Calu3 (cell line): ENCODE results near the gene GNPTAB. TPM values are rescaled to one million over a fixed set of nuclear protein-coding genes. Genes with fewer than 3 reads are reported as not detected.

ENCODE experiments used
- BruUV-seq: library from RNA; stranded (reverse); fragments of 400-500 nt; replicated peaks from 2 replicates; lab custom pipeline; 2021; lab: Mats Ljungman, UMichigan
- CTCF ChIA-PET: fragments of 300-600 bp; sonication (Branson Sonifier 250); formaldehyde crosslinking; loops from one replicate; lab custom pipeline; 2022; ENCODE audit warnings: antibody characterized with exemption; lab: Charles Lee
- DNase-seq: peaks from one replicate; pipeline ENCODE4 v3.0.0; 2022
- H3K27ac Mint-ChIP-seq: one replicate; pipeline ENCODE4 v1.8.0; 2022; ENCODE audit warnings: mixed read lengths; ENCODE audit not compliant: unreplicated experiment
- H3K27me3 Mint-ChIP-seq: one replicate; pipeline ENCODE4 v1.8.0; 2022; ENCODE audit warnings: mixed read lengths; ENCODE audit not compliant: unreplicated experiment
- H3K36me3 Mint-ChIP-seq: one replicate; pipeline ENCODE4 v1.8.0; 2022; ENCODE audit warnings: mild to moderate bottlenecking, moderate library complexity, mixed read lengths; ENCODE audit not compliant: insufficient read depth, unreplicated experiment
- H3K4me1 Mint-ChIP-seq: one replicate; pipeline ENCODE4 v1.8.0; 2022; ENCODE audit warnings: mild to moderate bottlenecking, low read depth, mixed read lengths; ENCODE audit not compliant: unreplicated experiment
- H3K4me3 Mint-ChIP-seq: one replicate; pipeline ENCODE4 v1.8.0; 2022; ENCODE audit warnings: mild to moderate bottlenecking, low read depth, moderate library complexity, mixed read lengths; ENCODE audit not compliant: unreplicated experiment
- H3K9me3 Mint-ChIP-seq: one replicate; pipeline ENCODE4 v1.8.0; 2022; ENCODE audit warnings: low read depth, mixed read lengths; ENCODE audit not compliant: unreplicated experiment
- CTCF ChIP-seq: fragments of 200-600 bp; IDR thresholded peaks from one replicate; pipeline ENCODE4 v1.8.0; 2022; ENCODE audit warnings: antibody characterized with exemption; ENCODE audit not compliant: unreplicated experiment
- intact Hi-C: fragments of 100-400 bp; cut with micrococcal nuclease; formaldehyde crosslinking; loops from one replicate; pipeline ENCODE4 v1.10.0; 2022; ENCODE audit not compliant: unreplicated experiment
- total RNA-seq: library from RNA; stranded (reverse); gene quantifications from 2 replicates; pipeline ENCODE4 v1.2.3, GENCODE V29; 2022

Gene GNPTAB
- total RNA-seq, 1 experiment from 2014 or later: 36.0 TPM

- H3K27ac Mint-ChIP-seq: no peak overlapping the region
- TF ChIP-seq CTCF: no peak
- H3K4me1 Mint-ChIP-seq: no peaks in the 10 kb centered on the region
- CTCF ChIA-PET: no interaction called here
- no TSS peak for BruUV-seq
- H3K9me3 Mint-ChIP-seq: no peaks in the 10 kb centered on the region
- no peaks in the 10 kb centered on the region for H3K36me3 Mint-ChIP-seq
- no peak overlapping the region for H3K4me3 Mint-ChIP-seq
- intact Hi-C loops: no loop called here
- no peaks in the 10 kb centered on the region for H3K27me3 Mint-ChIP-seq
- no peak for DNase-seq
These were observed 48.9 kb downstream of the GNPTAB start for GRCh38 chr12:101781834-101782233.

- H3K27ac Mint-ChIP-seq: no peak overlapping the region
- TF ChIP-seq CTCF: no peak
- H3K4me3 Mint-ChIP-seq: no peak overlapping the region
- no peak for DNase-seq
- intact Hi-C loops: no loop called here
- H3K36me3 Mint-ChIP-seq: no peaks in the 10 kb centered on the region
- no peaks in the 10 kb centered on the region for H3K9me3 Mint-ChIP-seq
- H3K4me1 Mint-ChIP-seq: no peaks in the 10 kb centered on the region
- no peaks in the 10 kb centered on the region for H3K27me3 Mint-ChIP-seq
- CTCF ChIA-PET: no interaction called here
- no TSS peak for BruUV-seq
These were observed 50.2 kb downstream of the GNPTAB start for GRCh38 chr12:101780599-101780998.

- intact Hi-C loops: loop anchor here (10.0 kb wide), 5 partner anchors 155 to 1095 kb away; partner anchors contain the start of genes IGF1 and WASHC3
- BruUV-seq: no TSS peak
- Mint-ChIP-seq H3K9me3 (no peaks in the 10 kb centered on the region), H3K4me3 (no peak overlapping the region), H3K36me3 (no peaks in the 10 kb centered on the region), H3K27me3 (no peaks in the 10 kb centered on the region), H3K27ac (no peak overlapping the region), H3K4me1 (no peaks in the 10 kb centered on the region)
- CTCF ChIA-PET: interaction anchor here (0.6 kb wide), 1 partner anchor 624 kb away, joined by 3 read pairs; no protein-coding TSS in a partner anchor
- DNase-seq: no peak
- TF ChIP-seq CTCF: no peak
These were observed 51.1 kb downstream of the GNPTAB start for GRCh38 chr12:101779626-101780025.

GRCh38 chr12:101779200-101779599, 51.6 kb downstream of the GNPTAB start:
- H3K4me1 Mint-ChIP-seq: no peaks in the 10 kb centered on the region
- no TSS peak for BruUV-seq
- CTCF ChIA-PET: interaction anchor here (0.6 kb wide), 1 partner anchor 21 kb away, joined by 3 read pairs; no protein-coding TSS in a partner anchor
- no peak overlapping the region for H3K4me3 Mint-ChIP-seq
- no peaks in the 10 kb centered on the region for H3K27me3 Mint-ChIP-seq
- H3K36me3 Mint-ChIP-seq: no peaks in the 10 kb centered on the region
- H3K9me3 Mint-ChIP-seq: no peaks in the 10 kb centered on the region
- no peak for DNase-seq
- H3K27ac Mint-ChIP-seq: no peak overlapping the region
- intact Hi-C loops: loop anchor here (10.0 kb wide), 5 partner anchors 156 to 1096 kb away; partner anchors contain the start of genes IGF1 and WASHC3
- no peak for TF ChIP-seq CTCF
